Lower leg skin (tissue), 4 donors: ENCODE measurements around the gene DGKB. TPM values are rescaled to one million over a fixed set of nuclear protein-coding genes. Genes with fewer than 3 reads are reported as not detected.

Experiments
- DNase-seq, 2 donors: peaks; one replicate each; pipeline ENCODE4 v3.0.0-alpha.2; 2019; ENCODE audit warnings: low spot score in 2 of 2
- H3K4me3 ChIP-seq: fragments of 200-600 bp; sonication (generic); 2 replicates; pipeline ENCODE4 v1.5.1; 2017; ENCODE audit warnings: mild to moderate bottlenecking, low read depth; ENCODE audit not compliant: poor library complexity, severe bottlenecking
- CTCF ChIP-seq, 3 donors: fragments of 450-650 bp; IDR thresholded peaks; one replicate each; pipeline ENCODE4 v1.5.1; 2016; ENCODE audit warnings: antibody characterized with exemption in 3 of 3, mild to moderate bottlenecking in 3 of 3, moderate library complexity in 2 of 3
- POLR2A ChIP-seq, 2 donors: fragments of 450-650 bp; IDR thresholded peaks; one replicate each; pipeline ENCODE4 v1.6.1; 2016 to 2017; ENCODE audit warnings: antibody characterized with exemption in 2 of 2, mild to moderate bottlenecking in 1 of 2, moderate library complexity in 1 of 2
- WGBS, 2 donors: methylation state at CpG; one replicate each; pipeline ENCODE4 v1.1.5; 2018; 5-methylcytosine and 5-hydroxymethylcytosine counted together
- intact Hi-C: fragments of 100-400 bp; cut with DNase I; formaldehyde crosslinking; loops from one replicate; pipeline ENCODE4 v1.15.0; 2023; ENCODE audit warnings: low total_unique reads
- total RNA-seq, 4 donors: library from RNA; depleted of rRNA; stranded (reverse); fragments of >200 nt; gene quantifications; one replicate each; pipeline ENCODE4 v1.1.0, GENCODE V29; 2016

Gene DGKB
- total RNA-seq, 4 donors from 2014 or later = 0.05 to 0.58 TPM; not detected in 2

- no peak overlapping the region for H3K4me3 ChIP-seq
- no peak for TF ChIP-seq CTCF (IDR thresholded peaks at IDR 0.05)
- TF ChIP-seq POLR2A (IDR thresholded peaks at IDR 0.05) = no peak
- WGBS, 2 donors = 48 to 72% methylated on average over 1 of the region's 1 CpG
- no peak for DNase-seq
- intact Hi-C loops = no loop called here
Measured at GRCh38 chr7:14851610-14852009, 50.9 kb downstream of the DGKB start.

- TF ChIP-seq POLR2A (IDR thresholded peaks at IDR 0.05) = no peak
- no peak for TF ChIP-seq CTCF (IDR thresholded peaks at IDR 0.05)
- 93 to 94% methylated on average over 2 of the region's 2 CpGs for WGBS, 2 donors
- no peak overlapping the region for H3K4me3 ChIP-seq
- intact Hi-C loops = no loop called here
- DNase-seq = no peak
Measured at GRCh38 chr7:14850039-14850438, 52.5 kb downstream of the DGKB start.

- intact Hi-C loops = no loop called here
- DNase-seq = no peak
- no peak overlapping the region for H3K4me3 ChIP-seq
- TF ChIP-seq CTCF (IDR thresholded peaks at IDR 0.05) (no peak), POLR2A (IDR thresholded peaks at IDR 0.05) (no peak)
- 73 to 77% methylated on average over 4 of the region's 4 CpGs for WGBS, 2 donors
Measured at GRCh38 chr7:14846405-14846804, 56.1 kb downstream of the DGKB start.

GRCh38 chr7:14843755-14844154 is 58.8 kb downstream of the DGKB start:
- TF ChIP-seq POLR2A (IDR thresholded peaks at IDR 0.05) (no peak), CTCF (IDR thresholded peaks at IDR 0.05) (no peak)
- WGBS, 2 donors = 79 to 82% methylated on average over 1 of the region's 1 CpG
- no peak for DNase-seq
- no peak overlapping the region for H3K4me3 ChIP-seq
- intact Hi-C loops = no loop called here

- intact Hi-C loops = no loop called here
- DNase-seq = no peak
- no peak overlapping the region for H3K4me3 ChIP-seq
- TF ChIP-seq CTCF (IDR thresholded peaks at IDR 0.05) (no peak), POLR2A (IDR thresholded peaks at IDR 0.05) (no peak)
Measured at GRCh38 chr7:14842523-14842922, 60.0 kb downstream of the DGKB start.

GRCh38 chr7:14841869-14842268 is 60.7 kb downstream of the DGKB start:
- WGBS, 2 donors = 92 to 94% methylated on average over 1 of the region's 1 CpG
- no peak for DNase-seq
- H3K4me3 ChIP-seq = no peak overlapping the region
- intact Hi-C loops = no loop called here
- no peak for TF ChIP-seq CTCF (IDR thresholded peaks at IDR 0.05)
- TF ChIP-seq POLR2A (IDR thresholded peaks at IDR 0.05) = no peak
